GM19238 (cell line): Measurements from ENCODE around the gene ADAM33.

ENCODE experiments used
- DNase-seq: peaks from one replicate; pipeline ENCODE4 v3.0.0; 2011; ENCODE audit warnings: low spot score; ENCODE audit not compliant: insufficient read length

The ADAM33 gene

GRCh38 chr20:3707508-3707899 lies 25.7 kb upstream of the ADAM33 start:
- no peak for DNase-seq

DNA sequence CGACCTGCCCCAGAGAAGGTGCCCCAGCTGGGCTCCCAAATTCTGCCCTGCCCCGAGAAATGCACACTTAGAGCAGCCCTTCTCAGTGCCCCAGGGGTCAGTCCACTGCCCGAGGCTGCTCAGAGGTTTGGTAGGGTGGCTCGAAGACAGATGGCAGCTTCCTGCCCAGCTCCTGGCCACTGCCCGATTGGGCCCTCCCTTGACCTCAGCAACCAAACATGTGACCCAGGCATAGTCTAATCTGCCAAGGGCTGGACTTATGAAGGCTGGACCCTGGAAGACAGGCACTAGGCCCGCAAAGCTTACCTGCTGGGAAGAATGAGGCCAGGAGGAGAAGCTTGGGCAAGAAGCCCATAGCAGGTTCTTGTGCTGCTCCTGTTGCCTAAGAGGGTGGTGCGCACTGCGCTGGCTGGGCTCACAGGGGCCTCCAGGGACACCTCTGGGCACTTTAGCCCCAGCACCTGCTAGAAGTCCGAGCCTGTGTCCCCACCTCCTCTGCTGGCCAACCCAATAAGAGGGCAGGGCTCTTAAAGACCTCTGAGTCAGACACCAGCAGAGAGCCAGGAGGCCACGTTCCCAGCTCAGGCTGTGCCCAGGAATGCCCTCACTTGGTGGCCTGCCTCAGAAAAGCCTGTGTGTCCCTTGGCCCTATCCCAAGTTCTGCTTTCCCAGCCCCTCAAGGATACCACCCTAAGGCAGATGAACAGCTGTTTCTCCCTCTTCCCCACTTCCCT lies 25.1 kb upstream of the ADAM33 start:
- DNase-seq = no peak

DNA sequence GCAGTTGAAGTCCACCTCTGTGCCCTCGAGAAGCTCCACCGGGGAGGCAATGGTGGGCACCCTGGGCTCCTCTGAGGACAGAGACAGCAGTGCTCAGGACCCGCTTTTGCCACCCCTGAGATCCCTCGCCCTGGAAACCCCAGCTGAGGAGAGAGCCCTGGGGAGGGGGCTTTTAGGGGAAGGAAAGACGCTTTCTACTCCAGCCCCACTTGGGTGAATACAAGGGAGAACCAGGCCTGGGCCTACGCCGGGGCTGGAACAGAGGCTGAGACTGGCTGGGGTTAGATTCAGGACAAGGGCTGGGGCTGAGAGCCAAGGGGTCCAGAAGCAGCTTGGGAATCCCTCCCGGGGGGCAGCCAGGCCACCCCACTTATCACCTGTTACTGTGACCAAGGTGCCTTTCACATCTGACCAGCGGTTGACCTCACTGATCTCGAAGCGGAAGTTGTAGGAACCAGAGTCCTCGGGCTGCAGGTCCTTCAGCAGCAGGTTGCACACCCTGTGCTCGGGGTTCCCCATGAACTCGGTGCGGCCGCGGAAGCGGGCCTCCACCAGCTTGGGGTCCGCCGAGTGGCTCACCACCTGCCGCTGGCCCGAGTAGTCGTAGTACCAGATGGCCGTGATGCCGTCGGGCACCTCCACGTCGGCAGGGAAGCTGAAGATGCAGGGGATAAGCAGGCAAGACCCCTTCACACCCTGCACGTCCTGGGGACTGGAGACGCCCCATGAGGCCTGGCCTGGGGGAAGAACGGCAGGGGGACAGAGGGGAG lies 24.3 kb upstream of the ADAM33 start:
- DNase-seq = no peak

- DNase-seq = no peak
Observed at GRCh38 chr20:3705491-3705969, 23.7 kb upstream of the ADAM33 start.

GRCh38 chr20:3704087-3704486 lies 22.3 kb upstream of the ADAM33 start:
- no peak for DNase-seq

GRCh38 chr20:3702611-3703391 lies 21.0 kb upstream of the ADAM33 start:
- DNase-seq = no peak

GRCh38 chr20:3701061-3701998 lies 19.5 kb upstream of the ADAM33 start:
- no peak for DNase-seq

DNA sequence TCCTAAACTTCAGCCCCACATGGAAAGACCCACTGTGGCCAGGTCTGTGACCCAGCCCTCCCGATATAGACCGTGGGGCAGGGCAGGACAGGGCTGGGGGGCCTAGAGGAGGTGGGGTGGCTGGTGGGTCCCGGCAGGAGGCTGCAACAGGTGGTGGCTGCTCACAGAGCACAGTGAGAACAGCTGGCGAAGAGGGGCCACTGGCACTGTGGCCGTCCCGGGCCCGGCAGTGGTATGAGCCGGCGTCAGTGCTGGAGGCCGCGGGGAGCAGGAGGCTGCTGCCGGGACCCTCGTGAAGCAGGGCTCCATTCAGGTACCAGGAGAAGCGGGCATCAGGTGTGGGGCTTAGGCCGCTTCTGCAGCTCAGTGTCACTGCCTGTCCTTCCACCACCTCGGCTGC lies 17.2 kb upstream of the ADAM33 start:
- DNase-seq = no peak

DNA sequence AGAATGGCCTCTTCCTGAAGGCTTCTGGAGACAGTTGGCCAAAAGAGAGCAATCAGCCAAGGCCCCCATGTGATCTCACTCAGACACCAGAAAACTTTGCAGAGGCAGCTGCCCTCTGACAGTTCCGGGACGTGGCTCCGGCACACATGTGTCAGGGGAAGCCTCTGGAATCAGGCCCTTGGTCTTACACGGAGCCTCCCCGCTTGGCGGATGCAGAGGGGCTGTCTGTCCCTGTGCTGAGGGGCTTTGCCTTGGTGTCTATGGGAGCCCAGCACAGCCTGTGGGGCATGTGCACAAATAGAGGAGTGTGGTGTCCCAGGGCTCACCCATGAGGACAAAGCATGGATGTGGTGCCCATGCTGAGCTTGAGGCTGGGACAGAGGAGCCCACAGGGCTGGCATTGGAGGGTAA lies 16.8 kb upstream of the ADAM33 start:
- DNase-seq = no peak

DNA sequence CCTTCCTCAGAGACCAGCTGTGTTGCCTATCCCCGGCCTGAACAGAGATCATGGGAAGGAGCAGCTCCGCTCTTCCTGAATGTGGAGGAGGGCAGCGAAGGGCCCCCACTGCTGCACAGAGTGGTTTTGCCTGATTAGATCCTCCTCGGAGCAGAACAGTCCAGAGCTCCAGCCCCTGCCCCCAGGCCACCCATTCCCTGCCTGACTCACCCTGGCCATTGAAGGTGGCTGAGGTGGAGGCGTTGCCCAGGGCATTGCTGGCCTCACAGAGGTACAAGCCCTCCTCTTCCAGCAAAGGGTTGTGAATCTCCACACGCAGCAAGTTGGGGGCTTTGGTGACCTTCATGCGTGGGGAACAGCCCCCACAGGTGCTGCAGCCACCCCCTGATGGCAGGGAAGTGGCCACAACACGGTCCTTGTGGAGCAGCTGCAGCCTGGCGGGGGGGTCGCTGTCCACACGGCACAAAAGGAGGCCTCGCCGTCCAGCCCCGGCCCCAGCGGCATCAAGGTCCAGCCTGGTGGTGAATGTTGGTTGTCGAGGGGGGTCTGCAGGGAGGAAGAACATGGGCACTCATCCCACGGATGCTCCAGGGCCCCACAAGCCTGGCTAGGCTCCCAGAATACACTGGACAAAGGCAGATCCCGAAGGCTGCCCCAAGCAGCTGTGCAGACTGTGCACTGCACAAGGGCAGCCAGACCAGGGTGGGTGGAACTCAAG lies 15.9 kb upstream of the ADAM33 start:
- DNase-seq = no peak

DNA sequence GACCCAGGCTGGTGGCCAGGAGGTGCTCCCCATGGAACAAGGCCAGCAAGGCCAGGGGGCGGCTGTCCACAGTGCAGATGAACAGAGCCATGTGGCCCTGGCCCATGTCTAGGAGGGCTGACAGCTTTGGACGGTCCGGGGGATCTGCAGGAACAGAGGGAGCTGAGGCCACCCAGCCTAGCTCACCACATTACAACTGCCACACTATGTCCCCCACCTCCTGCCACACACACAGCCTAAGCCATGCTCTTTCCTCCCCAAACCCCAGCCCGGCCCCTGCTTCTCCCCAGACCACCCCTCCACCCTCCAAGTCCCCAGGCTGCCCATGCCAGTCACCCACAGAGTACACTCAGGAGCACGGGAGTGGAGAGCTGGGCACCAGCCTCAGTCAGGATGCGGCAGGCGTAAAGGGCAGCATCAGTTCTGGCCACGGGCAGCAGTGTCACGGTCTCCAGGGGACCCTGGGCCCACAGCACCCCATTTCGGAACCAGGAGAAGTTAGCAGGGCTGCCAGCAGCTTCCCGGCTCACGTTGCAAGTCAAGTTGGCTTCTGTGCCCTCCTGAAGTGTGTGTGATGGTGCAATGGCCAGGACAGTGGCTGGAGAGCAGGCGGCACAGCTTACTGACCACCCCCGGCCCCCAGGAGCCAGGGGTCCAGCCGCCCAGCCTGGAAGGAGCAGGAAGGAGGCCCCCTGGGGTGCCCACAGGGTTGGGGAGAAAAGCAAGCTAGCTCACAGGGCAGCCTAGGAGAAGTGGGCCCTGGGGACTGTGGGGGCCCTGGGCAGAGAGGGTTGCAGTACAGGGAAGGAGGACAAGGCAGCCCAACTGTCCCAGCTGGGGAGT lies 15.2 kb upstream of the ADAM33 start:
- DNase-seq = no peak

DNA sequence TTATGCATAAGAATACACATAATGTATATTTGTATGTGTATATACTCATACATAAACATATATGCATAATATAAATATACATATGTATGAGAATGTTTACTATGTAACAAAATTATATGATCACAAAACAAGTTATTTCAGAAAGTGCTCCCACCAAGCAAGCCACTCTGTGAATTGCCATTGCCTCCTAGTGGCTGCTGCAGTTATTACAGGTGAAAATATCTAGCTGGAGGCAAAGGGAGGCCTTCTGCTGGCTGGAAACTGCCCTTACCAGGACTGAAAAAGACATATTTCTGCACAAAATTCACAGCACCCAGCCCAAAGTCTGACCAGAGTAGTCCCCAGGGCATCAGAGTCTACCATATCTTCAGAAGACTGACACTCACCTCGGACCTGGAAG lies 14.4 kb upstream of the ADAM33 start:
- no peak for DNase-seq

DNA sequence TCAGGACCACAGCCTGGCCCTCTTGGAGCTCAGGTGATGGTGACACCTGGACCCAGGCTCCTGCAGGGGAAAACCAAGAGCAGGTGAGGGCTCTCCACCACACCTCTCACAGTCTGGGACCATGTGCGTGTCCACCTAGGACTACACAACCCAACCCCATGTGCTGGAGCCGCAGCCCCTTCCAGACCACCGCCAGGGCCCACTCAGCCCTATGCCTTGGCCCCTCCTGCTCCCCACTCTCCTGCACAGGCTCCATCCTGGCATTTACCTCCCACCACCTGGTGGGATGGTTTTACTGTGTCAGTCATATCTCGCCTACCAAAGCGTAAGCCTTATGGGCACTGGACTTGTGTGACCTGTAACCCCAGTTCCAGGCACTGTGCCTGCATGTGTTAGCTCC lies 13.1 kb upstream of the ADAM33 start:
- DNase-seq = no peak

DNA sequence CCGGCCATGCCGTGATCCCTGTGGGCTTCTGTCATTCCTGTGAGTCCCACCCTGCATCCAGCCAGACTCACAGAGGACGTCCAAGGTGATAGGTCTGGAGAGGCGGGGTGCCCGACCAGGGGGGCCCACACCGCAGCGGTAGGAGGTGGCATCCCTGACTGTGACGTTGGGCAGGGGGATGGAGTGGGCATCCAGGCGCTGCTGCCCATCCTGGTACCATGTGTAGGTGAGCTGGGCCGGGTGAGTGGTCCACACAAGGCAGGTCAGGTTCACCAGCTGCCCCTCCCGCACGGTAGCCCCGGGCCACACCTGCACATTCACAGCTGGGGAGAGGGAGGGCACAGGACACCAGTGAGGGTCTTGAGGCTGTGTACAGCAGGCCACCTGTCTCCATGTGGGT lies 11.6 kb upstream of the ADAM33 start:
- DNase-seq = no peak

- no peak for DNase-seq
Observed at GRCh38 chr20:3692706-3693294, 11.0 kb upstream of the ADAM33 start.

DNA sequence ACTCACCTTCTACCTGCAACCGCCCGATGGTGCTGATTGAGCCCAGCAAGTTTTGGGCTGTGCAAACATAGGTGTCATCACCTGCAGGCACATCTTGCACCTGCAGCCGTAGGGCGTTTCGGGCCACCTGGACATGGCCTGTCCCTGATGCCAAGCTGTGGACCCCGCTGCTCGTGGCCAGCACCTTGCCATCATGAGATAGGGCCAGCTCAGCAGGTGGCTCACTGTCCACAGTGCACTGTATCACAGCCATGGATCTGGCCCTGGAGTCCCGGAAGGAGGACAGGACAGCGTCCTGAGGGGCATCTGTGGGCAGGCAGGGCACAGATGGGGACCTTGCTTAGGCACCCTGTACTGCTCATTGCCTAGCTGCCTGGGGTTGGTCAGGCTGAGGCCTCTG lies 10.1 kb upstream of the ADAM33 start:
- no peak for DNase-seq

DNA sequence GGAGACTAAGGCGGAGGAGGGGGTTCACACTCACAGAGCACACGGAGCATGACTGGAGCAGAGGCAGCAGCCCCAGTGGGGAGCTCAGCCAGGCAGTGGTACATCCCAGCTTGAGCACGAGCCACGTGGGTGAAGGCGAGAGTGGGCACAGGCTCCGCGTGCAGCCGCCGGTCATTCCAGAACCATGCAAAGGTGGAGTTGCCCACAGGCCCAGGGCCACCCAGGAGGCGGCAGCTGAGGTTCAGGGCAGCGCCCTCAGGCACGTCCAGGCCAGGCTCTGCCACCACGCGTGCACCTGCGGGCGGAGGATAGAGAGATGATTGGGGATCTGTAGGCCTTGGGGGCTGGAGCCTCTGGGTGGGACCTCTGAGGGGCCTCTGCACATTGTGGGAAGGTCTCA lies 9.5 kb upstream of the ADAM33 start:
- DNase-seq = no peak

- DNase-seq = no peak
Observed at GRCh38 chr20:3690413-3690812, 8.6 kb upstream of the ADAM33 start.

DNA sequence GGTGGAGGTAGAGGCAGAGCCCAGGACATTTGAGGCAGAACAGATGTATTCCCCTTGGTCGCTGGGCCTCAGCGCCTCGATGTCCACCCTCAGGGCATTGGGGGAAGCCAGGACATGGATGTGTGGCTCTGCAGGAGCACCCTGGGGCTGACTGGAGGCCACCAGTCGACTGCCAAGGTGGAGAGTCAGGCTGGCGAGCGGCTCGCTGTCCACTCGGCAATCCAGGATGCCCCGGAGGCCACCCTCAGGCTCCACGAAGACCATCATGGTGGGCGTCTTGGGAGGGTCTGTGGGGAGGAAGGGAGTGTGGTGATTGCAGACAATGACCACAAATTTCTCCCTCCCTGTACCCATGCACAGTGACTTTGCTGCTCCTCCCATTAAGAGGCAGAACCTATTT lies 8.2 kb upstream of the ADAM33 start:
- DNase-seq = no peak
